ENCODE results near the gene KRT84. TPM values are rescaled to one million over a fixed set of nuclear protein-coding genes. Genes with fewer than 3 reads are reported as not detected.
A peak's percentile ranks its signal among the peaks of the same experiment; 100 is the strongest.

KRT84 gene
- total and polyA plus RNA-seq, 11 donors = not detected

DNA sequence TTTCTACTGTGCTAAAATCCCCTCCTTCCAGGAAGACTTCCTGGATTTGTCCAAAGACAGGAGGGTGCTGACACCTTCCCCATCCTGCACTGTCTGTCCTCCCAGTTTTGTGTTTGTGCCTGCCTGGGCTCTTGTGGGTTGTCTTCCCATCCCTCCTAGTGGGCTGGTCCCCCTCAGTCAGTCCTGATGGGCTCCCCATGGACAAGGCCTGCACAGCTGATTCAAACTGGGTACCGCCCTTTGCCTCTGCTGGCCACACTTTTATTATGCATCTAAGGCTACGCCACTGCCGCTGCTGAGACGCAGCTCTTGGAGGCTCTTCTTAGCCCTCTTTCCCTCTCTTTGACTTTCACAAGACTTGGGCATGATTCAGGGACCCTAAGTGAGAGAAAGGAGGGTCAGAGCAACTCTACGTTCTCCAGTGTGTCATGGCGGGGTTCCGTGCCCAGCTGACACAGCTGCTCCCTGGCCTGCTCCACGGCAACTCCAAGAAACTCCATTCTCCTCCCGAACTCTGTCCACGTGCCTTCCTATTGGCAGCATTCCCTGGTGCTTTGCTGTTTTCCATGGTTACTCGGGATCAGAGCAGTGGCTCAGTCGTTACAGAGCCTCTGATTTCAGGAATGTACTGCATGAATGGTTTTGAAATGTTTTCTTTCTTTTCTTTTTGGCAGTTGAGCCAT, 14.4 kb downstream of the KRT84 start:
- Histone ChIP-seq H3K27ac (peak overlapping the region in 4 of 12 donors; percentile 24 to 57 (median 34)), H3K4me1 (peaks cover 0 to 10% (median 0%) of the 10 kb centered on the region in 12 donors), H3K9me3 (peaks cover 0 to 8% (median 0%) of the 10 kb centered on the region in 12 donors), H3K36me3 (no peaks in the 10 kb centered on the region), H3K27me3 (peaks cover 0 to 10% (median 0%) of the 10 kb centered on the region in 9 donors), H3K4me3 (no peak overlapping the region)
- no peak for TF ChIP-seq POLR2A (IDR thresholded peaks at IDR 0.05)
- TF ChIP-seq, protein P1, sequence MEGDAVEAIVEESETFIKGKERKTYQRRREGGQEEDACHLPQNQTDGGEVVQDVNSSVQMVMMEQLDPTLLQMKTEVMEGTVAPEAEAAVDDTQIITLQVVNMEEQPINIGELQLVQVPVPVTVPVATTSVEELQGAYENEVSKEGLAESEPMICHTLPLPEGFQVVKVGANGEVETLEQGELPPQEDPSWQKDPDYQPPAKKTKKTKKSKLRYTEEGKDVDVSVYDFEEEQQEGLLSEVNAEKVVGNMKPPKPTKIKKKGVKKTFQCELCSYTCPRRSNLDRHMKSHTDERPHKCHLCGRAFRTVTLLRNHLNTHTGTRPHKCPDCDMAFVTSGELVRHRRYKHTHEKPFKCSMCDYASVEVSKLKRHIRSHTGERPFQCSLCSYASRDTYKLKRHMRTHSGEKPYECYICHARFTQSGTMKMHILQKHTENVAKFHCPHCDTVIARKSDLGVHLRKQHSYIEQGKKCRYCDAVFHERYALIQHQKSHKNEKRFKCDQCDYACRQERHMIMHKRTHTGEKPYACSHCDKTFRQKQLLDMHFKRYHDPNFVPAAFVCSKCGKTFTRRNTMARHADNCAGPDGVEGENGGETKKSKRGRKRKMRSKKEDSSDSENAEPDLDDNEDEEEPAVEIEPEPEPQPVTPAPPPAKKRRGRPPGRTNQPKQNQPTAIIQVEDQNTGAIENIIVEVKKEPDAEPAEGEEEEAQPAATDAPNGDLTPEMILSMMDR (IDR thresholded peaks at IDR 0.05) = no peak
- intact Hi-C loops (cut with DNase I) = loop anchor here (5.0 to 10.0 kb wide), 11 partner anchors 136 to 611 kb away; partner anchors contain the start of gene KRT74 (in 2 of the 10)
- ATAC-seq = peak in 3 of 4 donors; percentile 49 to 79 (median 57)
- 59 to 73% (median 65%) methylated on average over 12 of the region's 12 CpGs for WGBS, 4 donors
- DNase-seq = peak in 3 of 5 donors; percentile 41 to 45 (median 42)

DNA sequence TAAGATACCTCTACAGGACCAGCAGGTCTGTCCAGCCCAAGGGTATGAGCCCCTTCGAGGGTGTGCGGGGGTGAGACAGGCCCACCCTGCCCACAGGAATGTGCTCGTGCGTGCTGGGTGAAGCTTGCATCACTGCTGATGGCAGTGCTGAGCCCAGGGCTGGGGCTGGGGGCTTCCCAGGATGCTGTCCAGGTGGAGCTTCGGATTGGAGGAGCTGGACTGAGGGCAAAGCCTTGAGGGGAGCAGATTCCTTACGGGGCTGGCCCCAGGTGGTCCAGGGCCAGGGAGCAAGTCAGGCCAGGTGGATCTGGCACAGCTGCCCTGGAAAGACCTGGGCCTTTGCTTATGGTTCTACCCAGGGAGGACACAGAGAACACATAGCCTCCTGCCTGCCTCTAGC, 15.6 kb downstream of the KRT84 start:
- H3K36me3 ChIP-seq = no peaks in the 10 kb centered on the region
- no peak overlapping the region for H3K27ac ChIP-seq
- H3K27me3 ChIP-seq = peaks cover 0 to 10% (median 0%) of the 10 kb centered on the region in 9 donors
- no peak overlapping the region for H3K4me3 ChIP-seq
- no peak for ATAC-seq
- no peak for DNase-seq
- intact Hi-C loops (cut with DNase I) = loop anchor here (5.0 to 10.0 kb wide), 11 partner anchors 137 to 612 kb away; partner anchors contain the start of gene KRT74 (in 2 of the 10)
- WGBS, 4 donors = 71 to 94% (median 80%) methylated on average over 3 to 6 of the region's 6 CpGs
- peaks cover 0 to 8% (median 0%) of the 10 kb centered on the region in 12 donors for H3K9me3 ChIP-seq
- peaks cover 0 to 10% (median 0%) of the 10 kb centered on the region in 12 donors for H3K4me1 ChIP-seq
- no peak for TF ChIP-seq POLR2A (IDR thresholded peaks at IDR 0.05)
- TF ChIP-seq, protein P1 (IDR thresholded peaks at IDR 0.05) = no peak

DNA sequence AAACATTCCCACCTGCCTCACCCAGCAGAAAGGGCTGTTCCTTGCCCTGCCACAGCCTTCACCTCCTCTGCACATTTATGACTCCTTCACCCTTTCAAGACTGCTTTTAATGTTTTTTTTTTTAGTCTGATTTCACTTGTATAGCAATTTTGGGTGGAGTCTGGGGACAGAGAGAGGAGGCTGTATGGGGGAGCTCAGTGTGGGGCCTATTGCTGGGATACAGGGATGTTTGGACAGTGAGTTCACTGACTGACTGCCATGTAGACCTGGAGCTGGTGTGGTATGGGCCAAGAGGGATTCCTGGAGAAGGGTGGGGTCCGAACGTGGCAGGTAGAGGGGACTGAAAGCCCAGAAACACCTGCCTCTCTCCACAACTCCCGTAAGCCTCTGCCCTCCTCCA, 16.2 kb downstream of the KRT84 start:
- Histone ChIP-seq H3K27me3 (peaks cover 0 to 10% (median 0%) of the 10 kb centered on the region in 9 donors), H3K9me3 (peaks cover 0 to 7% (median 0%) of the 10 kb centered on the region in 12 donors), H3K4me1 (peaks cover 0 to 10% (median 0%) of the 10 kb centered on the region in 12 donors), H3K36me3 (no peaks in the 10 kb centered on the region), H3K27ac (no peak overlapping the region), H3K4me3 (no peak overlapping the region)
- WGBS, 4 donors = 43 to 85% (median 73%) methylated on average over 3 of the region's 3 CpGs
- TF ChIP-seq POLR2A (IDR thresholded peaks at IDR 0.05) = no peak
- TF ChIP-seq, protein P1 (IDR thresholded peaks at IDR 0.05) = no peak
- ATAC-seq (no peak), DNase-seq (no peak)
- intact Hi-C loops (cut with DNase I) = no loop called here

GRCh38 chr12:52368508-52368907, 16.9 kb downstream of the KRT84 start:
- DNase-seq (no peak), ATAC-seq (no peak)
- Histone ChIP-seq H3K27me3 (peaks cover 0 to 10% (median 0%) of the 10 kb centered on the region in 9 donors), H3K9me3 (peaks cover 0 to under 1% (median 0%) of the 10 kb centered on the region in 12 donors), H3K4me1 (peaks cover 0 to 10% (median 0%) of the 10 kb centered on the region in 12 donors), H3K36me3 (no peaks in the 10 kb centered on the region), H3K4me3 (no peak overlapping the region), H3K27ac (no peak overlapping the region)
- TF ChIP-seq, protein P1 (IDR thresholded peaks at IDR 0.05) = no peak
- no peak for TF ChIP-seq POLR2A (IDR thresholded peaks at IDR 0.05)
- intact Hi-C loops (cut with DNase I) = no loop called here
- 52 to 90% (median 62%) methylated on average over 3 of the region's 3 CpGs for WGBS, 4 donors
